ENCODE data around the gene ATP5PB. TPM values are rescaled to one million over a fixed set of nuclear protein-coding genes. Genes with fewer than 3 reads are reported as not detected.
A peak's percentile ranks its signal among the peaks of the same experiment; 100 is the strongest.

Gene ATP5PB, protein sequence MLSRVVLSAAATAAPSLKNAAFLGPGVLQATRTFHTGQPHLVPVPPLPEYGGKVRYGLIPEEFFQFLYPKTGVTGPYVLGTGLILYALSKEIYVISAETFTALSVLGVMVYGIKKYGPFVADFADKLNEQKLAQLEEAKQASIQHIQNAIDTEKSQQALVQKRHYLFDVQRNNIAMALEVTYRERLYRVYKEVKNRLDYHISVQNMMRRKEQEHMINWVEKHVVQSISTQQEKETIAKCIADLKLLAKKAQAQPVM
- 100 to 1,000 TPM; 381 to 438 (median 392) TPM for polyA plus RNA-seq (ENCODE audit: insufficient read length in 4 of 4)

DNA sequence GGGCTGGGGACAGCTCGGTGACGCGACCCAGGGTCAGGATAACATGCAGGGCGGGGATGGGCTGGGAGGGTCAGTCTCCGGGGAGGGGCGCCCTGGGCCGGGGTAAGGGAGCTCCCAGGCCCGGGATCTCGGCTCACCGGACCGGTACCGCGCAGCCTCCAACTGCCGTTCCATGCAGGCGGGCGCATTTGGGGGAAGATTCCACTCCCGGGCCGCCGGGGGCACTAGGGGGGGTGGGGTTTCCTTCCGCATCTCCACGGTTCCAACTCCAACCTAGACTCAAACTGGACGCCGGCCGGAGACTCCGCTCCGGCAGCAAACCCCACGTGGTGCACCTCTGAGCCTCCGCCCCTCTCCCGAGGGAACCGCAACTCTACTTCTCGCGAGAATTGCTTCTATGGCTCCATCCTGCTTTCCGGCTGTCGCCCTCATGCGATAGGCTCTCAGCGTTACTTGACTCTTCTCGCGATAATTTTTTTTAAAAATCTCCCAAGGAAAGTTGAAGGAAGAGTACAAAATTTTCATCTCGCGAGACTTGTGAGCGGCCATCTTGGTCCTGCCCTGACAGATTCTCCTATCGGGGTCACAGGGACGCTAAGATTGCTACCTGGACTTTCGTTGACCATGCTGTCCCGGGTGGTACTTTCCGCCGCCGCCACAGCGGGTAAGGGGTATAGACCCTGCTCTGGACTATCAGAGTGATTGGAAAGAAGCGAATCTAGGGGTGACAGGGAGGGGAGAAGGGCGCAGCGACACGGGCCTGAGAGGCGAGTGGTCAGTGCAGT lies at the start of gene ATP5PB, which contains the start of gene WDR77:
TSS of gene ATP5PB (plus strand) at position 547 of the 785 bp plus-strand sequence. CDS start at position 625, 78 bp downstream.
TSS of gene WDR77 (minus strand) at position 339 of the 785 bp plus-strand sequence. CDS start at position 252, 87 bp downstream.
- DNase-seq (ENCODE audit: low read depth in 4 of 4, low spot score in 3 of 4): peak; percentile 92 to 99 (median 98)

DNA sequence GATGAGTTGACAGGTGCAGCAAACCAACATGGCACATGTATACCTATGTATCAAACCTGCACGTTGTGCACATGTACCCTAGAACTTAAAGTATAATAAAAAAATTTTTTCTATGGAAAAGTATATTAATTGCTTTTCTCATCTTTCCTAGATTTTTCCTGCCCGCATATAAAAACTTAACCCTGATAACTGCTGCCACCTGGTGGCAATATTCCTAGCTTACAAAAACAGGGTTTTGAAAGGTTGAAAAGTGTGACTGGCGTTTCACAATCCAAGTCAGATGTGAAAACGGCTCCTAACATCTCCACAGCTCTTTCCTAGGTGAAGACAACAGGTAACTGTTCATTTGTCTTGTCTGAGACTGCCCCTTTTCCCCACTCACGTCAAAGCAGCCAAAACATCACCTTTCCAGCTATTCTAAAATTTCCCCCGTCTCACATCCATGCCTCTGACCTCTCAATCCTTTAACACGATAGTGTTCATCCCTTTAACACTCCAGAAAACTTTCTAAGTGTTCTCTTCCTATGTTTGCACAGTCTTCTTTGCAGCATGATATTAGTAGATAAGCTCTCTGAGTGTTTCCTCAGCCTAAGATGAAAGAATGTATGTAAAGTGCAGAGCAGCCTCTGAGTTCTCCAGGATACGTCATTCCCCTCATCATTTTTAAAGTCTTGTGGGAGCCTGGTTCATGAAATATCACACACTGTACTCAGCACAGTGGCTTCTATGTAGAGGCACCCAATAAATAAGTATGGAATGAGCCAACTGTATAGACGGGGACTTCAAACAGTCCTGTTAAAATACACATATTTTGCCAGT lies 49.3 kb upstream of the ATP5PB start:
- peak in 3 of 4 donors; percentile 22 to 30 (median 26) for DNase-seq (ENCODE audit: low read depth in 4 of 4, low spot score in 3 of 4)

DNA sequence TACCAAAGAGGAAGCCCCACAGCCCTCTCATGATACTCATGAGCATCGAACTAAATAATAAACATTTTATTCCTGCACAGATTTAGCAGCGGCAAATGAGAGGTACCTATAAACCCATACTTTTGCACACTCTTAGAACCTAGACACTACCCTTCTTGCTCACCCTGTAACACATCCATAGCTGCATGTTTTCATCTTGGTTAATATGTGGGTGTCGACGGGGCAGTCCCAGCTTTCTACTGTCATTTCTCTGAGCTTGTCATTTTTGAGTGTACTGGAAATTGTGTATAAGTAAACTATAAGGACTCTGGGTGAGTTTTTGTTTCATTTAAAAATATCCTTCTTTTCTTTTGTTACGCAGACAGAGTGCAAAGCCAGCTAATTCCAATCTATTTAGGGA lies 47.2 kb upstream of the ATP5PB start:
- no peak for DNase-seq (ENCODE audit: low read depth in 4 of 4, low spot score in 3 of 4)

DNA sequence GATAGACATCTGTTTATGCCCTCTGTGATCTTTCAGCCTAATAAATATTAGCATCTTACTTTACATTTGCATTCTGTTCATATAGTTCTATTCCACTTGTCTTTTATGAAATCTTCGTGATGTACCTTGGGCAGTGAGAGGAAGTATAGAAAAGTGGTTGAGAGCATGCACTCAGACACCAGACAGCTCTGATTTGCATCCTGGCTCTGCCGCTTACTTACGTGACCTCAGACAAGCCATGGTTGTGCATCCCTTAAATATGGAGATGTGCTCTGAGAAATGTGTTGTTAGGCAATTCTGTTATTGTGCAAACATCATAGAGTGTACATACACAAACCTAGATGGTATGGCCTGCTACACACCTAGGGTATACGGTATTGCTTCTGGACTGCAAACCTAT lies 44.7 kb upstream of the ATP5PB start:
- no peak for DNase-seq (ENCODE audit: low read depth in 4 of 4, low spot score in 3 of 4)

DNA sequence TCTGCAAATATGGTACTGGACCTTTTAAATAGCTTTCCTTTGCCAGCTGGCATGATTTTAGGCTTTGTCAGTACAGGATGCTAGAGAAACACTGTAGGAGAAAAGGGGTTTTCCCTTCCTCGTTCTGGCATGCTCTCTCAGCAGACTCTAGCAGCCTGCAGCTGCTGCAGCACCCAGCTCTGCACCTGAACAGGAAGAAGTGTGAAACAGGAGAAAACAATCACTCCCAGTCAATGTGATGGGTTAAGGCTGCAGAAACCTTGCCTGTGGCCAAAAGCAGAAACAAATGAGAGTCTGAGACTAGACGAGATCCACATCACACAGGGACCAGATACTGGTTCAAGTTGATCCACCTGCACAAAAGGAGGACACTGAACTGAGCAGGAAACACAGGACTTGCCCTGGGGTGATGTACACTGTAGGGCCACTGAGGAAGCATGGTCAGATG lies 42.9 kb upstream of the ATP5PB start:
- DNase-seq (ENCODE audit: low read depth in 4 of 4, low spot score in 3 of 4): no peak

DNA sequence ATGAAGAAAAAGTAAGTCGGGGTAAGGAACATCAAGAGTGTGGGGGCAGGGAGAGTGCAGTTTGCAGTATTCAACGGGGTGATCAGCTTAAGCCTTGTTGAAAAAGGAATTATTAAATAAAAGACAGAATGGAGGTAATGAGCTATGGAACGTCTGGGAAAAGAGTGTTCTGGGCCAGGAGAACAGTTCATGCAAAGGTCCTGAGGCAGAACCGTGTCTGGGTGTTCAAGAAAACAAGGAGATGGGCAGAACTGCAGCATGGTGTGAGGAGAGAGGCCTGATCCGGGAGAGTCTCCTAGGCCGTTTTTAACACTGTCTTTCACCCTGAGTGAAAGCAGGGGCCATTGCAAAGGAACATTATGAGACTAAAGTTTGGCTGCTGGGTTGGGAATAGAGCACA lies 42.0 kb upstream of the ATP5PB start:
- DNase-seq (ENCODE audit: low read depth in 4 of 4, low spot score in 3 of 4): no peak

DNA sequence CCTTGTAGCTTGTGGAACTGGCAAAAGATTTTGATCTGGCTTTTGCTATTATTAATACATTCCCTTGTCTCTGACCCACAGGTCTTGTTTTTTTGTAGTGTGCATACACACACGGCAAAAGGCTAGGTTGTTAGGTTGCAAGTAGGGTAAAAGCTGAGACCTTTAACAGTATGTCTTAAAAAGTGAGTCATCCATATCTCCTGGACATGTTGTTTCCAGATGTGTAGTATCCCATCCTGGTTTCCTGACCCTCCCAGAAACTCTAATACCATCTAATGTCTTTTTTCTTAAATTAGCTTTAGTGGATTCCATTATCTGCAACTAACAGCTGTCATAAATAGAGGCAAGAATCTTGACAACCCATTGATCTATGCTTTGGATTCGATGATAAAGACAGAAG lies 36.4 kb upstream of the ATP5PB start:
- no peak for DNase-seq (ENCODE audit: low read depth in 4 of 4, low spot score in 3 of 4)

DNA sequence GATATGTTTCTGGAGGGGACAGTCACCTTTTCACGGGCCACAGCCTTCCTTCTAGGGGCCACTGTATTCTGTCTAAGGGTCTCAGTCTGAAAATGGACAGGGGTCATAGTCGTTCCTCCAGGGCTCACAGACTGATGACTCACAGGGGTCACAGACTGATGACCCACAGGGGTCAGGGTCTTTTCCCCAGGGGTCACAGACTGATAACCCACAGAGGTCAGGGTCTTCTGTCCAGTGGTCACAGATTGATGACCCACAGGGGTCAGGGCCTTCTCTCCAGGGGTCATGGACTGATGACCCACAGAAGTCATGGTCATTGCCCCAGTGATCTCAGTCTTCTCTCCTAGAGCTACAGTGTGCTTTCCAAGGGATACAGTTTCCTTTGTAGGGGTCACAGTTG lies 34.5 kb upstream of the ATP5PB start:
- no peak for DNase-seq (ENCODE audit: low read depth in 4 of 4, low spot score in 3 of 4)

DNA sequence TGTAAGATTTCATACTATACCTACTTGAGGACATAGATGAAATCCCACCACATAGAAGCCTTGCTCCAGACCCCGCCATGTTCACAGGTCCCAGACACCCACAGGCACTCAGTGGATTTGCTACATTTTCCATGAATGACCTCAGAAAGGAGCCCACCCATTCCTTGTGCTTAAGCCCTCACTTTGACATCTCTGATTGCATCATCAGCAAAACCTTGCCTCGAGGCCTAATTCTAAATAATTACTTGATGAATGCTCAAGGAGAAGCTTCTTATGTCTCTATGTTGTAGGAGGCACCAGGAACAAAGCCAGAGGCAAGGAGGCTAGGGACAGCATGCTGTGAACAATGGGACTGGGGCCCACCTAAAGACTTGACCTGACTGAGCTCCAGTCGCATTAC lies 33.8 kb upstream of the ATP5PB start:
- DNase-seq (ENCODE audit: low read depth in 4 of 4, low spot score in 3 of 4): no peak

DNA sequence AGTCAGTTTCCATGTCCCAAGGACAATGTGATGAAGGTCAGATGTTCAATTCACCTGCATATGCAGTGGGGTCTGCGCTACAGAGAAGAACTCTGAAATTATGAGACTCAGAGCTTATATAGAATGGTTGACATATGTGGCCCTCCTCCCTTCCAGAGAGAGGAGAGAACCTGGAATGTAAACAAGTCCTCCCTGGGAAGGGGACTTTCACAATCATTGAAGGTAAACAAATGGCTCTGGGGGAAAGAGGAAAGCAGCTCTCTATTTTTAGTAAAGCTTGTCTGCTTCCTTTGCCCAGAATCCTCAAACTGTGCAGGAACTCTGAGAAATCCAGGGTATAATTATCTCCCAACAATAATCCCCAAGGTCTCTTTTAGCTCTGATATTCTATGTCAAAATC lies 31.5 kb upstream of the ATP5PB start:
- DNase-seq (ENCODE audit: low read depth in 4 of 4, low spot score in 3 of 4): no peak

DNA sequence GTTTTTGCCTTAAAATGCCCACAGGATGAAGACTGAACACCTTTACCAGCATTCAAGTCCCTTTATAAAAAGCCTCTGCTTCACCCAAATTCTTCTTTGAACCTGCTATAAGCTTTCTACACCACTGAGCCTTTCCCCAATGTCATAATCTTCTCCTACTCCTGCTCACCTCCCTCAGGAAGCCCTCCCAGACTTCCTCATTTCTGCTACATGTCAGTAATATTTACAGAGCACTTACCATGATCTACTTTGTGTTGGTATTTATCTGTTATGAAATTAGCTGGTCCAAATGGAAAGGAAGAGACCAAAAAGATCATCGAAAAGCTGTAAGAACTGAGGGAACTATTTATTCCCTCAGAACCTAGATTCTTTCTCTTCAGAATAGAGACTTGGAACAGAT lies 30.2 kb upstream of the ATP5PB start:
- DNase-seq (ENCODE audit: low read depth in 4 of 4, low spot score in 3 of 4): no peak

DNA sequence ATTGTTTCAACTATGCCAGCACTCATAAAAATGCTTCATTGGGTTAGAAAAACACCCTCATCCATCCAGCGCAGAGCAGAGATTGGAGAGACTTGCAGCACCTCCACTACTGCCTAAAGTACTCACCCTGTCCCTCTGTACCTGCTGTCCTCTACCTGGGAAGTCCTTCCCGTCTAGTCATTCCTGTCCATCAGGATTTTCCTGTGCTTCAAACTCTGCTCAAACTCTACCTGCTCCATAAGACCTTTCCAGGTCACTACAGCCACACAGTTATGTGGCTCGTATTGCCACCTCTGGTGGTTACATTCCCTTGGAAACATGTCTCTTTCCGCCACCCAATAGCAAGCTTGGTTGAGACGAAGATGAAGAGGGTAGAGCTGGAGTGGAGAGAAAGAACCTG lies 28.9 kb upstream of the ATP5PB start:
- no peak for DNase-seq (ENCODE audit: low read depth in 4 of 4, low spot score in 3 of 4)

DNA sequence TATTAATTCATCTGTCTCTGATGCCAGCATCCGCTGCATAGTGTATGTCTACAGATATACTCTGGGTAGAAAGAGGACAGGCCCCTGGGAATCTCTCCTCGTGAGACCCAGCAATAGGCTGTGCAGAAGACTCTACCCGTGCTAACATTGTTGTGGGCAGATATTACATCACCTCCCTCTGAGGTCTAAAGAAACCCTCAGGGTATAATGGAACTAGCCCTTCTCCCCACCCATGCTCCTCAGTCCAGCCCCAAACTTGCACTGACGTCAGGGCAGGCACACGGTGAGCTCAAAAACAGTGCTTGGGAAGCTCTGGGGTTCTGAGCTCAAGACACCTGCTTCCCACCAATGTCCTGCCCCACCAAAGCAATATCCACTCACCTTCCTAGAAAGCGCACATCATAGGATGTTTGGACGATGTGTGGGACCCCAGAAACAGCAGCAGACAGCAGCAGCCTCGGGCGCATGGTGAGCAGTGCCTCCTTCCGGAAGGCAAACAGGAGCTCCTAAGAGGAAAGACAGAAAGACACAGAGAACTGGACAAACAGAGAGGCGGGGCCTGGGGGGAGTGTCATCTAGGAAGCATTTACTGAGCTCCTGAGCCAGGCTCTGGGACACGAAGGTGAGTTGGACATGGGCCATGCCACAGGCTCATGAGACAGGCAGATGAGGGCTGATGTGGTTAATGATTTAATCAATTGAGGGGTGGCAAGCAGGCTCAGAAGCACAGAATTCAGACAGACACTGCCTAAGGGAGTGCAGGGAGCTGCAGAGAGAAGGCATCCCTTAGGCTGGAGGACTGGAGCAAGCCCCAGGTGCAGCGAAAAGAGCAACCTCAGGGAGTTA lies 26.5 kb upstream of the ATP5PB start:
- DNase-seq (ENCODE audit: low read depth in 4 of 4, low spot score in 3 of 4): no peak

DNA sequence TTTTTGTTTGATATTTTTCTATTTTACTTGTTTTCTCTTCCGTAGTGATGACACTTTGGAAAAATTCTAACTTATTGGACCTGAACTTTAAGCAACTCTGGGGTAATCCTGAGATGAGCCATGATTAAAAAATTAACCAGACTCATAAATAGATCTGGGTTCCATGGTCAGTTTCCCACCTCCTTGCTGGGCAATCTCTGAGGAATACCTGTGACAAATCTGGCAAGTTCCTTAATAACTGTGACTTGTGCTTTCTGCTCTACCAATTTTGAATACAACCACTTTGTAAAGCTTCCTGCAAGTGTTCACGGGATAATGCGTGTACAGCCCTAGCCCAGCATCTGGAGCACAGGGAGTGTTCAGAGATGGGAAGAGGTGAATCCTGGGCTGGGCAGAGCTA lies 25.0 kb upstream of the ATP5PB start:
- DNase-seq (ENCODE audit: low read depth in 4 of 4, low spot score in 3 of 4): no peak

DNA sequence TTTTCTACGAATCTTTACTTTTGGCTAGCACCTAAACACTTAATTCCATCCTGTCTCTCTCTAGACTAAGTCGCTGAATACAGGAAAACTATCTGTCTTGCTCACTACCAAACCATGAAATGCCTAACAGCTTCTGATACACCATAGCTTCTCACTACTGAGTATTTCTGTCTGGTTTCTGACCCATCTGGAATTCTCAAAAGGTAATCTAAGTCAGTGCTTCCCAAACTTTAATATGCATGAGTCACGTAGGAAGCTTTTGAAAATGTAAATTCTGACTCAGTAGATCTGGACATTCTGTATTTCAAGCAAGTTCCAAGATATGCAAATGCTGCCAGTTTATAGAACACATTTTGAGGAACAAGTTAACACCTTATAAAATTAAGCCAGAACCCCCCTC lies 12.5 kb upstream of the ATP5PB start:
- no peak for DNase-seq (ENCODE audit: low read depth in 4 of 4, low spot score in 3 of 4)

DNA sequence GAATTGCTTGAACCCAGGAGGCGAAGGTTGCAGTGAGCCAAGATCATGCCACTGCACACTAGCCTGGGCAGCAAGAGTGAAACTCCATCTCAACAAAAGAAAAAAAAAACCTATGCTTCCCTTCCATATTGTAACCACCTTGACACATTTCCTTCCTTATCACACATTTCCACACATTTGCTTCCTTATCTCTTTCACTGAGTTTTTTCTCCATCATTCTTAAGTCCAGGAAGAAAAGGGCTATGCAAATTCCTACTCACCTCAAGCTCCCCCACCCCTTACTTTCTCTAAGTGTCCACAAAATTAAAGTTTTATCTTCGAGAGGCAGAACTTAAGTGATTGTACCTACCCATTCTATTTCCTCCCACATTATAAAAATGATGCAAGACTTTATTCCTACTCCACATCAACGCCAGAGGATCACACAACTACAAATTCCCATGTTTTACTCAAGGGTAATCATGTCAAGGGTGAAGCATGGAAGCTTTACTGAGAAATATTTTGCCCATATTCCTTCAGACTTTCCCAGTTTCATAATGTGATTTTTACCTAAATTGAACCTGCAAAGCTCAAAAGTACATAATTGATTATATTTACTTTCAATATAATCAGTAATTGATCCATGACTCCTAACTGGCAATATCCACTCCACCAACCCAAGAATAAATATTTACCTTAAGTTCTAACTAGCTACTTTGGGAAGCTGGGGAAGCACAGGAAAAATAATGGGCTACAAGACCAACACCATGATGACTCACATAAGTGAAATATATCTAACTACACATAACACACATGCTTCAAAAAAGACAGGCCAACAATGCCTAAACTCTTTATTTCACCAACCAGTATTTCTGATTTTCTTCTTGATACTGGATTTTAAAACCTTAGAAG lies 9.6 kb upstream of the ATP5PB start:
- DNase-seq (ENCODE audit: low read depth in 4 of 4, low spot score in 3 of 4): no peak

DNA sequence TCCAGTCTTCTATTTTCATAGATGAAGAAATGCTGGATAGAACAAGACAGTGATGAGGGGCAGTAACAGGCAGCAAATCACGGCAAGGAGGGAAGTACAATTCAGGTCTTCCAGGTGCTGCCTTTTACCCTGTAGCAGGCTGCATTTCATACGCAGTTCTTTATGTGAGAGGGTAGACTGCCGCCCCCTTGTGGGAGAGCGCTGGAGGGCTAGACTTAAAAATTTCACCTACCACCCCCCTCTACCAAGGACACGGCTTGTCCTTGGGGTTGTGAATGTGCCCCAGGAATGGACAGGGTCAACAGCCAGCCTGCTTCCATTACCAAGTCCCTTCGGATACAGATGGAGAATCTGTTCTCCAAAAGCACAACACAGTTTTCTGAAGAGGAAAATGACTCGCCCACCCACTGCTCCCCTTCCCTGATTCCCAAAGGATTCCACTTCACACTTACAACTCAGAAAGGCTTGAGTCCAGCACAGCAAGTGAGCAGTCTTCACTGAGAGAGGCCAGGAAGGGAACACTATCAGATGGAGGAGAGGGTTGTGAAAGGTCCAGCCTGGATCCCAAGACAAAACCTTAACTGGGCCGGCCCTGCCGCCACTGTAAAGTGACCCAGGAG lies 7.6 kb upstream of the ATP5PB start:
- DNase-seq (ENCODE audit: low read depth in 4 of 4, low spot score in 3 of 4): no peak

DNA sequence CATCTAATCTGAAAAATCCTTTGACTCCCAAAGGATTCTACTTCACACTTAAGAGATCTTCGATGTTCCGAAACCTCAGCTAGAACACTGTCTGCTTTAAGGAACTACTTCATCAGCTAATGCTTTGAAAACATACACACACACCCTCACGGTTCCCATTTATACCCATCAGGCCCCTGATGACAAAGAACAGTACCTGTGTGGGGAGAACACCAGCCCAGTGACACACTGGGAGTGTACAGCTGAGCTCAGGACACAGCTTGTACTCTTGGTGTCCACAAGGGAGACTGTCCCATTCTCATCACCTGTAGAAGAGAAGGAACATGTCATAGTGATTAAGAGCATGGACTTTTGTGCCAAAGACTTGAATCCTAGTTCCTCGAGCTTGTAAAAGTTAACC lies 6.8 kb upstream of the ATP5PB start:
- DNase-seq (ENCODE audit: low read depth in 4 of 4, low spot score in 3 of 4): no peak

DNA sequence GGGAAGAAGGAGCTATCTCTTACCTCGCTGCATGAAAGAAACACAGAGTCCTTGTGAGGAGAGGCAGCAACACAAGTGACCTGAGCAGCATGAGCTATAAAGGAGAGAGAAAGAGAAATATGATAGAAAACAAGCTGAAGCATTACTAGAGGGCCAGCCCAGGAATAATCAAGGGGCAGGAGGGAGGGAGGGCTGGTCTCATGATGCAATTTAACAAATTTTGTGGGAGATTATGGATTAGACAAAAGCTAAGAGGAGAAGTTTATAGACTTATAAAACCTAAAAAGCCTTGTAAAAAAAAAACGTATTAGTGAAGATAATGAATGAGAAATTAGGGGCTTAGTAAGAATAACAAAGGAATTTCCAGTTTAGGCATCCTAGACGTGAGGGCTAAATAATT lies 5.2 kb upstream of the ATP5PB start:
- no peak for DNase-seq (ENCODE audit: low read depth in 4 of 4, low spot score in 3 of 4)
